Sciatic nerve (tissue), 2 donors: ENCODE data around the gene CAPN2. TPM values are rescaled to one million over a fixed set of nuclear protein-coding genes. Genes with fewer than 3 reads are reported as not detected.
A peak's percentile ranks its signal among the peaks of the same experiment; 100 is the strongest.
"Not testable (repeated sequence)": the region's sequence is repeated elsewhere in the genome, so short reads cannot be mapped to it uniquely, and the experiment has no call there.

Experiments
- ATAC-seq: fragments of 200-7000 bp; cut with Tn5 transposase; one replicate; pipeline ENCODE4 v1.9.1; 2020; ENCODE audit warnings: mild to moderate bottlenecking, moderate library complexity
- DNase-seq: peaks from one replicate; pipeline ENCODE4 v3.0.0-alpha.2; 2020; ENCODE audit warnings: low spot score
- intact Hi-C: fragments of 100-400 bp; cut with DNase I; formaldehyde crosslinking; loops from one replicate; pipeline ENCODE4 v1.14.2; 2022
- total RNA-seq: library from RNA; stranded (reverse); fragmentation: NEBNext Ultra II Directional; extraction: Animal tissue kit (Norgen Biotek cat#: 25700); gene quantifications from one replicate; pipeline ENCODE4 v1.2.1, GENCODE V29; 2021
- donor health status: DM: no; HTN: no; CAD: no.
- donor health status: DM: no; HTN: no; CAD: no.

Gene CAPN2
- total RNA-seq, 1 donor from 2014 or later: 186 TPM

GRCh38 chr1:223732993-223733798 is 20.9 kb downstream of the CAPN2 start:
- no peak for ATAC-seq
- intact Hi-C loops: no loop called here
- no peak for DNase-seq

DNA sequence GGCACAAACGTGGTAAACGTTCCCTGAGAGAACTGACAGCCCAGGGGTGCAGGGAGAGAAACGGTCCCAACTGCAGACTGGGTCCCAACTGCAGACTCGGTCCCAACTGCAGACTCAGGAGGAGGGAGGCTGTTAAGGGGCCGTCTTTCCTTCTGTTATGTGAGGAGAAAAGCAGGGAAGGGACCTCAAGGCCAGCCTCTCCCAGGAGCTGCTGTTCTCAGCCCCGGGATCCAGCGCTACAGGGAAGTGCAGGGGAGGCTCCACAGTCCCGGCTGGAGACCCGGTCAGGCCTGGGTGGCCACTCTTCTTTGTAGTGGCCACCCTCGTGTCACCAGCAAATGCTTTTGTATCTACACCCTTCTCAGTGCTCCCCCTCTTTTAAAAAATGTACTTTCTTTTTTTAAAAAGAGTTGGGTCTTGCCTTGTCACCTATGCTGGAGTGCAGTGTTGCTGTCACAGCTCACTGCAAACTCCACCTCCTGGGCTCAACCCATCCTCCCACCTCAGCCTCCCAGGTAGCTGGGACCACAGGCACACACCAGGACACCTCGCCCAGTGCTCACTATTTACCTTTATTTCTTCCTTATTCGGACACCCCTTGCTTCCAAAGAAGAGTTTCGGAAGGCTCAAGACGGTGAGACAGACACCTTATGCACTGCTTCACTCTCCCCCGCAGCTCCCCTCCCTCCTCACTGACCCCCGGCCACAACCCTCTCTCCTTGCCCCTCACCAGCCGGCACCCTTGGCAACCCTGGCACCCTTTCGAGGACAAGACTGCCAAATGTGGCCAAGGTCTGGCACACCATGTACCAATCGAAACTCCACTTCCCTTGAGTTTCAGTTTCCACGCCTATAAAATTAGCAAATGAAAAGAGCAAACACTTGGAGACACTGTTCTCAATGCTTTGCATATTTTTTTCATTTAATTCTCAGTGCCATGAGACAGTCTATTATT is 21.8 kb downstream of the CAPN2 start:
- no peak for DNase-seq
- intact Hi-C loops: no loop called here
- ATAC-seq: no peak

DNA sequence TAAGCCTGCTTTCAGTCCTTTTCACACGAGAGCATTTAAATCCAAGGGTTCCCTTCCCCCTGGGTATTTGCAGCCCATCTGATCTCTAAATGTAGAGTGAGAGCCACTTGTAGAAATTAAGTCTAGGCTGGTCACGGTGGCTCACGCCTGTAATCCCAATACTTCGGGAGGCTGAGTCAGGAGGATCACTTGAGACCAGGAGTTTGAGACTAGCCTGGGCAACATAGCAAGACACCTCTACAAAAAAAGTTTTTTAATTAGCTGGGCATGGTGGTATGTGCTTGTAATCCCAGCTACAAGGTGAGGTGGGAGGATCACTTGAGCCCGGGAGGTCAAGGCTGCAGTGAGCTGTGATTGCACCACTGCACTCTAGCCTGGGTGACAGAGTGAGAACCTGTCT is 24.3 kb downstream of the CAPN2 start:
- intact Hi-C loops, ATAC-seq: not testable (repeated sequence)

DNA sequence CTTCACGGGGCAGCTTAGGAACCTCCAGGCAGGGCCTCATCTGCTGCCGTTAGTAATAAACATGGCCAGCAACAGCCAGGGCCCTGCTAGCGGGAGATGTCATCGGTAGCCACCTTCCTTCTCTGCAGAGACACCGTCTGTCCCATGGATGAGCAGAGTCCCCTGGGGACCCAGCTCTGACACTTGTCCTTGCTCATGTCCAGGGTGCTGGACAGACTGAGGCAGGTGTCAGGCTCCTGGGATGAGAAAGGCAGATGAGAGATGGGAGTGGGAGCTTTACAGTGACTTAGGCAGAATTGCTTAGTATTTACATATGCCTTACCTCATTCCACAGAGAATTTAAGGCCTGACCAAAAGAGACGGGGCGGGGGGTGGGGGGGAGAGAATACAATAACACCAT is 25.0 kb downstream of the CAPN2 start:
- no peak for DNase-seq

More for the DNA sequence above, 24.3 kb downstream of the CAPN2 start:
- not testable (repeated sequence) for DNase-seq

DNA sequence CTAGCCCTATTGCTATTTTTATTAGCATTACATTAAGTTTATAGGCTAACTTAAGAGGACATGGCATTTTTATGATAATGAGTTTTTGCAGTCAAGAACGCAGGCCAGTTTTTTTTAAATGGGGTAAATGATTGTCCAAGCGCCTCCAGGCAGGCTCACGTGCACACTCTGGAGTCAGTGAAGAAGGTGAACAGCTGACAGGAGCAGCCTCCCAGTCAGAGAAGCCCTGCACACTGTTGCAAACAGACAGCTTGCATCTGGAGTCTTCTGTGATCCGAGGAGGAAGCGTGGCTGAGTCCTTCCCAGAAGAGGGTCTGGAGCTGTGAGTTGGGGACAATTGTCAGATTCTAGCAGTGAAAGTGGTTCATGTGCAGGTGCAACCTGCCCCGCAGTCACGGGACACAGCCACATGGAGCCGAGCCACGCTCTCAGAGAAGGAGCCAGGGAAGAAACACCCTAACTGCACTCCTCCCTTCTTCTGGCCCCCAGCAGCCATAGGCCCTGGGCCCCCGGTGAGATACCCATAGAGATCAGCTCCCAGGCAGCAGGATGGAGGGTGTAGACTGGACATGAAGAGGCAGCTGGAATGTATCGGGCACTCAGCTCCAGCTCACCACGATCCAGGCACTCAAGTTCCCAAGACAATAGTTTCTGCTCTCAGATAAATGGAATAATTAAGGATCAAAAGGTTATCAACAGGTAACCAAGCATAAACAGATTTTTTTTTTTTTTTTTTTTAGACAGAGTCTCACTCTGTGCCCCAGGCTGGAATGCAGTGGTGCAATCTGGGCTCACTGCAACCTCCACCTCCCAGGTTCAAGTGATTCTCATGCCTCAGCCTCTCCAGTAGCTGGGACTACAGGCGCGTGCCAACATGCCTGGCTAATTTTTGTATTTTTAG is 26.4 kb downstream of the CAPN2 start:
- ATAC-seq (peak; percentile 41), DNase-seq (no peak)
- intact Hi-C loops: no loop called here

More for the DNA sequence above, 25.0 kb downstream of the CAPN2 start:
- intact Hi-C loops: no loop called here
- no peak for ATAC-seq

DNA sequence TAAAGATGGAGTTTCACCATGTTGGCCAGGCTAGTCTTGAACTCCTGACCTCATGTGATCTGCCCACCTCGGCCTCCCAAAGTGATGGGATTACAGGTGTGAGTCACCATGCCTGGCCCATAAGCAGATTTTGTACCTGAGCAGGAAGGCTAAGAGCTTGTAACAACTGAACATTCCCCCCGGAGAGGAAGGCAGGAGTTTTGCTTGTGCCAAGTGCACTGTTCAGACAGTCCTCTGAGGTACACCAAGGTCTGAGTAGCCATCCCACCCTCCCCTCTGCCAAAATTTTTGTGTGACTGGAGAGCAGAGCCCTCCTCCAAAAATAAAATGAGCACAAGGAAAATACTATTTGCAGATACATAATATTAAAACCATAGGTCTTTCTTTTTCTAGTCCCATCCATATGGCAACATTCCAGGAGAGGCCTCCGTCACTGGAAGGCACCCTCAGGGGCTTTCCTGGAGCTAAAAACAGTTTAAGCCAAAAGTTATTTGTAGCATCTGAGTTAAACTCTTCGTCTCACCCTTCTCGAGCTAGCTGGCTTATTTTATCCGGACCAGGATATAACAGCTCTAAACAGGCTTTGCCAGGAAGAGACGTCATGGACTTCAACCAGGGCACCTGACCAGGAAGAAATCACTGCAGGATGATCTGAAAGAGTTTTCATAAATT is 27.2 kb downstream of the CAPN2 start:
- ATAC-seq: peak; percentile 20
- DNase-seq: no peak
- intact Hi-C loops: no loop called here

- ATAC-seq, DNase-seq, intact Hi-C loops: not testable (repeated sequence)
Observed at GRCh38 chr1:223740038-223740736, 27.8 kb downstream of the CAPN2 start.

- ATAC-seq (no peak), DNase-seq (no peak)
- intact Hi-C loops: no loop called here
Observed at GRCh38 chr1:223741861-223742260, 29.5 kb downstream of the CAPN2 start.

DNA sequence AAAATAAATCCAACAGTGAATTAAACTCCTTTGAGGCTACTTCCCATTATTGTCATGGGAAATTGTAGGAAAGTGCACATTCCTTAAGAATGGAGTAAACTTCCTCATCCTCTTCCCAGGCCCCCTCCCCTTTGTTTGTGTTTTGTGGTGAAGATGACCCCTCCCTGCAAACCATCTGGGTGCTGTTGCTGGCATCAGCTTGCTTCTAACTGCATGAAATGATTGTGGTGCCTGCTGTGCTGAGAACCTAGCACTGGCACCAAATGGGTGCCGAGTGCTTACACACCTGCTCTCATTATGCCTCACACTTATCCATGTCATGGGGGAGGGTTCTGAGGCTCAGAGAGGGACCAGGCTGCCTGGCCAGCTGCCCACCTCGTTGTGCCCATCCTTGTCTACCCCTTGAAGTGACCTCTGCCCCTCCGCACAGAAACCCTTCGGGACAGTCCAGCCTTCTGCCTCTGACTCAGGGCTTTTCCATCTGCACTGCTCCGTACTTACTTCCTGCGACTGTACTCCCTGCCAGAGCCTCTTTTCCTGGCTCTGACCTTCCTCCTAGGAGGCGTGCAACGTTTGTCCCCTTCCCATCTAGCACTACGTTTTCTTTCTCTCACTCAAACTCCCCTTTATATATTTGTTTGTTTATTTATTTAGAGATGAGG is 30.6 kb downstream of the CAPN2 start:
- ATAC-seq (no peak), DNase-seq (no peak)
- intact Hi-C loops: no loop called here

DNA sequence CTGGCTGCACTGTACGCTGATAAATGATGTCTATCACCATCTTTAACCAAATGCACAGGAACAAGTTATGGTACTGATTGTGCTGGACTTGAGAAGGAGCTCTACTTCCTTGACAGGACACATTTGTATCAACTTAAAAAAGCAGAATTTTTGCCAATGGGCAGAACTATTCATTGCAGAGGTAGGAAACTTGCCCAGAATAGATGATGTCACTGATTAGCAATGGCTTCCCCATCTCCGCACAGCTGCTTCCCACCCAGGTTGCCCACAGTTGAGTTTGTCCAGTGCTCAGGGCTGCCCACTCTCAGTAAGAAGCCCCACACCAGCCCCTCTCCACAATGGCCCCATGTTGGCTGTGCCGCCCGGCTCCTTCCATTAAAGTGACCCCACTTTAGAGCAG is 33.4 kb downstream of the CAPN2 start:
- ATAC-seq (no peak), DNase-seq (no peak)
- intact Hi-C loops: no loop called here

GRCh38 chr1:223747838-223748335 is 35.5 kb downstream of the CAPN2 start:
- ATAC-seq: peak; percentile 38
- no peak for DNase-seq
- intact Hi-C loops: loop anchor here (2.0 kb wide), 1 partner anchor 35 kb away; the partner anchor contains the start of gene CAPN2

- DNase-seq: no peak
- intact Hi-C loops: loop anchor here (2.0 kb wide), 1 partner anchor 36 kb away; the partner anchor contains the start of gene CAPN2
Observed at GRCh38 chr1:223748405-223748772, 36.0 kb downstream of the CAPN2 start.

DNA sequence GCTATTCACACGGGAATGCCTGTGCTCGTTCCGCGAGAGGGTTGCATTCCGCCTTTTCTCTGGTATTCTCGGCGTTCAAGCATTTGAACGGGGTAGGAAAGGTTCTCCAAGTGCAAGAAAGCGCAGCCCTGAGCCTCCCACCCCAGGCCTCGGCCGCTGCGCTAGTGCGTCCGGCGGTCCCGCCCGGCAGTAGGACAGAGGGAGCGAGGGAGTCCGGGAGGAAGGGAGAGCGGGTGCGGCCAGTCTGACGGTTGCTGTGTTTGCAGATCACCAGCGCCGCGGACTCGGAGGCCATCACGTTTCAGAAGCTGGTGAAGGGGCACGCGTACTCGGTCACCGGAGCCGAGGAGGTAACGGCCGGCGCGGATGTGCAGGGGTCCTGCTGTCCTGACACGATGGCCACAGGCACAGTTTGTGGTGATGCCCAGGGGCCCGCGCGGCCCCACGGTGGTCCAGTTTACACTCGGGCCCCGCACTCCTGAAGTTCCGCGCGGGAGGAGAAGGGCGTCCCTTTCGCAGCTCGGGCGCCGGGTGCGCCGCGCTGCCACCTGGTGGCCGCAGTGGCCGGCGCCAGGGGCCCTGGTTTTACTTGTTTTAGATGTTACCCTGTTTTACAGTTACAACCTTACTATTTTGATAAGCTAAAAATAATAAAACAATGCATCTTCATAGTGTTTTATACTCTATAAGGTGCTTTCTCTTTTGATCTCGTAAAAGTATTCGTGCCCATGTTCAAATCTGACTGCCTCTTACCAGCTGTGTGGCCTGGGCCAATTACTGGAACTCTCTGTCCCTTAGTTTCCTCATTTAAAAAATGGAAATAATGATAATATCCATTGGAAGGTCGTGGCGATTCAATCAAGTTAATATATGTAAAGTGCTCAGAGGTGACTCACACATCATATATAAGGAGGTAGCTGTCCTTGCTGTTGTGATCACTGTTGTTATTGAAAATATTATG is 36.7 kb downstream of the CAPN2 start:
- ATAC-seq: peak; percentile 88
- peak; percentile 79 for DNase-seq

More at GRCh38 chr1:223748405-223748772, 36.0 kb downstream of the CAPN2 start:
- ATAC-seq: peak; percentile 80

GRCh38 chr1:223750730-223751570 is 38.6 kb downstream of the CAPN2 start:
- DNase-seq: no peak
- intact Hi-C loops: no loop called here

More for the DNA sequence above, 36.7 kb downstream of the CAPN2 start:
- intact Hi-C loops: loop anchor here (2.0 kb wide), 1 partner anchor 36 kb away; the partner anchor contains the start of gene CAPN2

DNA sequence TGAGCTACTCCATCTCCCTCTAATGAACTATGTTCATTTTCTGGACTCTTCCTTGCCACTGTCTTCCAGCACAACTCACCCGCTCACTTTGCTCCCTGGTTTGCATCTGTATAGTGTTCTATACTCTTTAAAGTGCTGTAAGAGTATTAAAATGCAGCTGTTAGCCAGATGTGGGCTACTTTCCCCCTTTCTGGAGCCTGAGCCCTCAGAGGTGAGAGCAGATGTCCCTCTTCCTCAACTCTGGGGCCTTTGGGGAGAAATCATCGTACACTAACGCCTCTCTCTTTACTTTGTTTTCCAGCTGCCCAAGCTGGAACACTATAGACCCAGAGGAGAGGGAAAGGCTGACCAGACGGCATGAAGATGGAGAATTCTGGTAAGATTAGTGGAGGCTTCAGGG is 39.4 kb downstream of the CAPN2 start:
- intact Hi-C loops: no loop called here
- DNase-seq (no peak), ATAC-seq (no peak)

More at GRCh38 chr1:223750730-223751570, 38.6 kb downstream of the CAPN2 start:
- no peak for ATAC-seq
